IMR-90 (cell line): ENCODE data around the gene EYS. TPM values are rescaled to one million over a fixed set of nuclear protein-coding genes. Genes with fewer than 3 reads are reported as not detected.

Experiments used
- ATAC-seq: fragments of 200-7000 bp; cut with Tn5 transposase; 2 replicates; pipeline ENCODE4 v1.9.1; 2020; ENCODE audit warnings: low read depth, mild to moderate bottlenecking, moderate library complexity
- BruUV-seq: library from RNA; stranded (reverse); fragments of 400-500 nt; replicated peaks from 2 replicates; lab custom pipeline; 2021; lab: Mats Ljungman, UMichigan
- CTCF ChIA-PET: fragments of 300-600 bp; formaldehyde crosslinking; extraction: SDS; loops from one replicate; lab custom pipeline; 2021; ENCODE audit warnings: antibody characterized with exemption; lab: Yijun Ruan, JAX
- POLR2A ChIA-PET: fragments of 300-600 bp; sonication (Branson Sonifier 250); formaldehyde crosslinking; loops from one replicate; lab custom pipeline; 2022; ENCODE audit warnings: antibody characterized with exemption; ENCODE audit not compliant: unreplicated experiment; lab: Charles Lee
- DNase-seq: peaks from one replicate; pipeline ENCODE4 v3.0.0; 2013
- H2AFZ ChIP-seq: replicated peaks from 2 replicates; pipeline ENCODE3; 2013; ENCODE audit warnings: low read length, mild to moderate bottlenecking; ENCODE audit not compliant: poor library complexity
- H2AK5ac ChIP-seq: 2 replicates; pipeline ENCODE4 v1.6.1; 2013; ENCODE audit warnings: low read depth, low read length, inconsistent platforms
- H2AK9ac ChIP-seq: replicated peaks from 2 replicates; pipeline ENCODE3; 2013; ENCODE audit warnings: mild to moderate bottlenecking, low read depth, low read length, moderate library complexity; ENCODE audit not compliant: poor library complexity
- H2BK120ac ChIP-seq: 2 replicates; pipeline ENCODE4 v1.6.1; 2013; ENCODE audit warnings: low read depth, low read length, inconsistent platforms
- H2BK15ac ChIP-seq: 3 replicates; pipeline ENCODE4 v1.6.1; 2013; ENCODE audit warnings: low read depth, low read length, inconsistent platforms
- H2BK20ac ChIP-seq: 2 replicates; pipeline ENCODE4 v1.6.1; 2013; ENCODE audit warnings: low read depth, mild to moderate bottlenecking, inconsistent platforms, low read length, moderate library complexity
- H2BK5ac ChIP-seq: 2 replicates; pipeline ENCODE4 v1.6.1; 2013; ENCODE audit warnings: mild to moderate bottlenecking, low read depth, low read length, inconsistent platforms; ENCODE audit not compliant: poor library complexity, severe bottlenecking
- H3K14ac ChIP-seq: replicated peaks from 2 replicates; pipeline ENCODE4 v1.6.1; 2013; ENCODE audit warnings: low read depth, low read length, inconsistent platforms
- H3K18ac ChIP-seq: 2 replicates; pipeline ENCODE4 v1.6.1; 2013; ENCODE audit warnings: low read depth, low read length, control low read depth
- H3K23ac ChIP-seq: 2 replicates; pipeline ENCODE4 v1.6.1; 2013; ENCODE audit warnings: low read depth, low read length, inconsistent platforms
- H3K27ac ChIP-seq: 2 replicates; pipeline ENCODE4 v1.5.1; 2013; ENCODE audit warnings: mild to moderate bottlenecking, control low read depth, low read length; ENCODE audit not compliant: insufficient read depth
- H3K27me3 ChIP-seq: 2 replicates; pipeline ENCODE4 v1.6.1; 2013; ENCODE audit warnings: low read length; ENCODE audit not compliant: control insufficient read depth, insufficient read depth
- H3K36me3 ChIP-seq: 2 replicates; pipeline ENCODE4 v1.6.1; 2013; ENCODE audit warnings: low read length, mixed read lengths; ENCODE audit not compliant: control insufficient read depth, insufficient read depth
- H3K4ac ChIP-seq: 2 replicates; pipeline ENCODE4 v1.6.1; 2013; ENCODE audit warnings: low read depth, low read length, inconsistent platforms
- H3K4me1 ChIP-seq: 2 replicates; pipeline ENCODE4 v1.6.1; 2013; ENCODE audit warnings: low read length, mixed read lengths; ENCODE audit not compliant: control insufficient read depth, insufficient read depth
- H3K4me2 ChIP-seq: 2 replicates; pipeline ENCODE4 v1.6.1; 2013; ENCODE audit warnings: low read depth, mild to moderate bottlenecking, control low read depth, low read length, moderate library complexity
- H3K4me3 ChIP-seq: 2 replicates; pipeline ENCODE4 v1.5.1; 2013; ENCODE audit warnings: low read depth, mild to moderate bottlenecking, control low read depth, low read length, moderate library complexity; ENCODE audit not compliant: insufficient read depth
- H3K56ac ChIP-seq: 2 replicates; pipeline ENCODE4 v1.6.1; 2013; ENCODE audit warnings: low read length, inconsistent platforms; ENCODE audit not compliant: insufficient read depth; ENCODE audit errors: extremely low read depth
- H3K79me1 ChIP-seq, 2 experiments: 2 replicates each; pipeline ENCODE4 v1.6.1; 2013; ENCODE audit warnings: low read length in 2 of 2, inconsistent platforms in 1 of 2, low read depth in 1 of 2
- H3K9ac ChIP-seq: 2 replicates; pipeline ENCODE4 v1.6.1; 2013; ENCODE audit warnings: low read depth, low read length, control low read depth
- H3K9me1 ChIP-seq: 2 replicates; pipeline ENCODE4 v1.6.1; 2013; ENCODE audit warnings: low read length, inconsistent platforms; ENCODE audit not compliant: insufficient read depth
- H3K9me3 ChIP-seq: 2 replicates; pipeline ENCODE4 v1.6.1; 2013; ENCODE audit warnings: low read length; ENCODE audit not compliant: control insufficient read depth, insufficient read depth
- H4K20me1 ChIP-seq: 2 replicates; pipeline ENCODE4 v1.6.1; 2013; ENCODE audit warnings: low read length, inconsistent platforms; ENCODE audit not compliant: insufficient read depth
- H4K5ac ChIP-seq: 2 replicates; pipeline ENCODE4 v1.6.1; 2013; ENCODE audit warnings: mild to moderate bottlenecking, low read depth, low read length, control low read depth
- H4K8ac ChIP-seq, 2 experiments: 2 replicates each; pipeline ENCODE4 v1.6.1; 2013; ENCODE audit warnings: low read depth in 2 of 2, low read length in 2 of 2, control low read depth in 1 of 2, inconsistent platforms in 1 of 2
- H4K91ac ChIP-seq: 2 replicates; pipeline ENCODE4 v1.6.1; 2013; ENCODE audit warnings: low read depth, low read length, inconsistent platforms; ENCODE audit not compliant: insufficient read depth
- BHLHE40 ChIP-seq: fragments of 150-350 bp; IDR thresholded peaks from 2 replicates; pipeline ENCODE4 v1.6.1; 2016; ENCODE audit warnings: mild to moderate bottlenecking, low read depth, low read length
- CEBPB ChIP-seq: IDR thresholded peaks from 2 replicates; pipeline ENCODE4 v1.6.1; 2012; ENCODE audit warnings: low read depth, low read length, improper control_type of control experiment
- CHD1 ChIP-seq: IDR thresholded peaks from 2 replicates; pipeline ENCODE4 v1.6.1; 2012; ENCODE audit warnings: low read depth, low read length, improper control_type of control experiment
- FOS ChIP-seq: fragments of 150-350 bp; IDR thresholded peaks from 2 replicates; pipeline ENCODE4 v1.6.1; 2016; ENCODE audit warnings: low read depth, low read length
- MAFK ChIP-seq: IDR thresholded peaks from 2 replicates; pipeline ENCODE4 v1.6.1; 2012; ENCODE audit warnings: low read depth, low read length, improper control_type of control experiment
- MAZ ChIP-seq: IDR thresholded peaks from 2 replicates; pipeline ENCODE4 v1.6.1; 2012; ENCODE audit warnings: low read depth, mild to moderate bottlenecking, low read length, improper control_type of control experiment, moderate library complexity, borderline replicate concordance
- MXI1 ChIP-seq: IDR thresholded peaks from 2 replicates; pipeline ENCODE4 v1.6.1; 2012; ENCODE audit warnings: low read depth, mild to moderate bottlenecking, low read length, moderate library complexity, borderline replicate concordance
- NFE2L2 ChIP-seq: fragments of 150-350 bp; IDR thresholded peaks from 2 replicates; pipeline ENCODE4 v1.6.1; 2016; ENCODE audit warnings: low read depth, mild to moderate bottlenecking, low read length
- POLR2A ChIP-seq: IDR thresholded peaks from 2 replicates; pipeline ENCODE4 v1.6.1; 2012; ENCODE audit warnings: mild to moderate bottlenecking, low read depth, low read length
- RAD21 ChIP-seq: IDR thresholded peaks from 2 replicates; pipeline ENCODE4 v1.6.1; 2012; ENCODE audit warnings: low read length, improper control_type of control experiment
- RCOR1 ChIP-seq: IDR thresholded peaks from 2 replicates; pipeline ENCODE4 v1.6.1; 2012; ENCODE audit warnings: mild to moderate bottlenecking, low read length, improper control_type of control experiment; ENCODE audit not compliant: insufficient replicate concordance
- RFX5 ChIP-seq: IDR thresholded peaks from 2 replicates; pipeline ENCODE4 v1.8.0; 2012; ENCODE audit warnings: low read depth, mild to moderate bottlenecking, low read length, moderate library complexity
- SMC3 ChIP-seq: fragments of 150-350 bp; IDR thresholded peaks from 2 replicates; pipeline ENCODE4 v1.6.1; 2016; ENCODE audit warnings: low read depth, mild to moderate bottlenecking, antibody characterized with exemption, low read length, moderate library complexity
- WGBS, 2 experiments: methylation state at CpG; one replicate each; pipeline versions ENCODE4 v1.1.5 to v1.1.7; 2013; ENCODE audit warnings: missing lambda C conversion rate in 2 of 2; ENCODE audit not compliant: insufficient read length in 1 of 2; ENCODE audit errors: extremely low coverage in 2 of 2; 5-methylcytosine and 5-hydroxymethylcytosine counted together
- dilution Hi-C: fragments of 300-500 bp; cut with HindIII; formaldehyde crosslinking; loops from one replicate; pipeline ENCODE4 v1.14.3; 2018; ENCODE audit warnings: low sequenced_read_pairs; ENCODE audit not compliant: unreplicated experiment
- in situ Hi-C: fragments of 300-500 bp; cut with MboI; formaldehyde crosslinking; loops from 3 replicates; pipeline ENCODE4 v1.14.3; 2019; ENCODE audit warnings: low sequenced_read_pairs, inconsistent platforms, mixed read lengths
- intact Hi-C: fragments of 100-400 bp; cut with micrococcal nuclease; formaldehyde crosslinking; loops from 2 replicates; pipeline ENCODE4 v1.10.0; 2022
- polyA plus RNA-seq, 3 experiments: library from polyadenylated mRNA; depleted of rRNA; stranded (reverse); fragments of >200 nt; gene quantifications; 2 replicates each; pipeline ENCODE4 v1.2.3, GENCODE V29; 2012; ENCODE audit warnings: low replicate concordance in 1 of 3
- total RNA-seq: library from RNA; depleted of rRNA; stranded (reverse); fragments of >200 nt; gene quantifications from 2 replicates; pipeline ENCODE4 v1.2.3, GENCODE V29; 2012
- TF ChIP-seq, protein P1 (sequence below): conservative IDR thresholded peaks from 2 replicates; pipeline ENCODE4 v1.5.1; 2012; ENCODE audit warnings: mild to moderate bottlenecking, low read depth, low read length, improper control_type of control experiment
- TF ChIP-seq, protein P2 (sequence below): fragments of 150-350 bp; IDR thresholded peaks from 2 replicates; pipeline ENCODE4 v1.6.1; 2016; ENCODE audit warnings: low read depth, mild to moderate bottlenecking, low read length, moderate library complexity, borderline replicate concordance
- TF ChIP-seq, protein P3 (sequence below): fragments of 150-350 bp; IDR thresholded peaks from 2 replicates; pipeline ENCODE4 v1.6.1; 2017; ENCODE audit warnings: mild to moderate bottlenecking, antibody characterized with exemption, low read length, low read depth

EYS gene
- total and polyA plus RNA-seq, 2 of the 4 experiments (the other 2 are of a cell fraction), result under 0.01 TPM; not detected in 1

DNA sequence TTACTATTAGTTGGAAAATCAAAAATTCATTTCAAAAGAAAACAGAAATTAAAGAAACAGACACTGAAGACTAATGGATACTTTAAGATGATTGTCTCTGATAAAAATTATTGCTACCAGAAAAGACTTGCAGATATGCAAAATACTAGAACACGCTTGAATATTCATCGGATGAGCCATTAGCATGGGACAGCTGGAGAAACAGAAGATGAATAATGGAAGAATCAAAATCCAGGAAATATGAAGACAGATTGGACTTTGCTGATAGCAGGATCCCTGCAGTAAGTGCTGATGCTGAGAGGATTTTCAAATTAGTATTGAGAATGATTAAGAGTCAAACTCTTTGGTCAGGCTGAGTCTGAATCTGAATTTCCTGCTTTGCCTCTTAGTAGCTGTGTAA is 169.4 kb downstream of the EYS start:
- H3K23ac ChIP-seq, result no peak overlapping the region
- H3K4me1 ChIP-seq, result no peaks in the 10 kb centered on the region
- H2BK5ac ChIP-seq, result no peak overlapping the region
- dilution Hi-C loops (no loop called here), in situ Hi-C loops (no loop called here), intact Hi-C loops (no loop called here)
- no peak overlapping the region for H3K4ac ChIP-seq
- TF ChIP-seq RCOR1, result no peak
- TF ChIP-seq CHD1, result no peak
- no peak for TF ChIP-seq BHLHE40
- TF ChIP-seq SMC3, result no peak
- TF ChIP-seq POLR2A, result no peak
- TF ChIP-seq MXI1, result no peak
- TF ChIP-seq MAZ, result no peak
- TF ChIP-seq, protein P1, sequence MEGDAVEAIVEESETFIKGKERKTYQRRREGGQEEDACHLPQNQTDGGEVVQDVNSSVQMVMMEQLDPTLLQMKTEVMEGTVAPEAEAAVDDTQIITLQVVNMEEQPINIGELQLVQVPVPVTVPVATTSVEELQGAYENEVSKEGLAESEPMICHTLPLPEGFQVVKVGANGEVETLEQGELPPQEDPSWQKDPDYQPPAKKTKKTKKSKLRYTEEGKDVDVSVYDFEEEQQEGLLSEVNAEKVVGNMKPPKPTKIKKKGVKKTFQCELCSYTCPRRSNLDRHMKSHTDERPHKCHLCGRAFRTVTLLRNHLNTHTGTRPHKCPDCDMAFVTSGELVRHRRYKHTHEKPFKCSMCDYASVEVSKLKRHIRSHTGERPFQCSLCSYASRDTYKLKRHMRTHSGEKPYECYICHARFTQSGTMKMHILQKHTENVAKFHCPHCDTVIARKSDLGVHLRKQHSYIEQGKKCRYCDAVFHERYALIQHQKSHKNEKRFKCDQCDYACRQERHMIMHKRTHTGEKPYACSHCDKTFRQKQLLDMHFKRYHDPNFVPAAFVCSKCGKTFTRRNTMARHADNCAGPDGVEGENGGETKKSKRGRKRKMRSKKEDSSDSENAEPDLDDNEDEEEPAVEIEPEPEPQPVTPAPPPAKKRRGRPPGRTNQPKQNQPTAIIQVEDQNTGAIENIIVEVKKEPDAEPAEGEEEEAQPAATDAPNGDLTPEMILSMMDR, result no peak
- no peak for TF ChIP-seq RFX5
- no peak for TF ChIP-seq CEBPB
- no peak for TF ChIP-seq MAFK
- TF ChIP-seq FOS, result no peak
- TF ChIP-seq, protein P2, sequence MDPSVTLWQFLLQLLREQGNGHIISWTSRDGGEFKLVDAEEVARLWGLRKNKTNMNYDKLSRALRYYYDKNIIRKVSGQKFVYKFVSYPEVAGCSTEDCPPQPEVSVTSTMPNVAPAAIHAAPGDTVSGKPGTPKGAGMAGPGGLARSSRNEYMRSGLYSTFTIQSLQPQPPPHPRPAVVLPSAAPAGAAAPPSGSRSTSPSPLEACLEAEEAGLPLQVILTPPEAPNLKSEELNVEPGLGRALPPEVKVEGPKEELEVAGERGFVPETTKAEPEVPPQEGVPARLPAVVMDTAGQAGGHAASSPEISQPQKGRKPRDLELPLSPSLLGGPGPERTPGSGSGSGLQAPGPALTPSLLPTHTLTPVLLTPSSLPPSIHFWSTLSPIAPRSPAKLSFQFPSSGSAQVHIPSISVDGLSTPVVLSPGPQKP, result no peak
- TF ChIP-seq, protein P3, sequence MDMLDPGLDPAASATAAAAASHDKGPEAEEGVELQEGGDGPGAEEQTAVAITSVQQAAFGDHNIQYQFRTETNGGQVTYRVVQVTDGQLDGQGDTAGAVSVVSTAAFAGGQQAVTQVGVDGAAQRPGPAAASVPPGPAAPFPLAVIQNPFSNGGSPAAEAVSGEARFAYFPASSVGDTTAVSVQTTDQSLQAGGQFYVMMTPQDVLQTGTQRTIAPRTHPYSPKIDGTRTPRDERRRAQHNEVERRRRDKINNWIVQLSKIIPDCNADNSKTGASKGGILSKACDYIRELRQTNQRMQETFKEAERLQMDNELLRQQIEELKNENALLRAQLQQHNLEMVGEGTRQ, result no peak
- no peak for TF ChIP-seq RAD21
- TF ChIP-seq NFE2L2, result no peak
- no peaks in the 10 kb centered on the region for H3K9me1 ChIP-seq
- H3K9ac ChIP-seq, result no peak overlapping the region
- H3K27ac ChIP-seq, result no peak overlapping the region
- H4K91ac ChIP-seq, result no peak overlapping the region
- H2AFZ ChIP-seq, result no peak overlapping the region
- no peak overlapping the region for H4K5ac ChIP-seq
- H3K9me3 ChIP-seq, result no peaks in the 10 kb centered on the region; the same call in 1 of the 2 replicates
- no peak for DNase-seq
- H3K56ac ChIP-seq, result no peak overlapping the region
- no peaks in the 10 kb centered on the region for H3K79me1 ChIP-seq
- no peak overlapping the region for H2BK15ac ChIP-seq
- H3K18ac ChIP-seq, result no peak overlapping the region
- no peak overlapping the region for H3K4me2 ChIP-seq
- H3K14ac ChIP-seq, result no peak overlapping the region
- no TSS peak for BruUV-seq
- CTCF ChIA-PET, result no interaction called here
- no peak overlapping the region for H2BK120ac ChIP-seq
- no peak overlapping the region for H2AK9ac ChIP-seq
- H2AK5ac ChIP-seq, result no peak overlapping the region
- H2BK20ac ChIP-seq, result no peak overlapping the region
- 66% methylated on average over 2 of the region's 2 CpGs; no CpG with 5 or more reads in 1 of the 2 experiments for WGBS, 2 experiments
- H3K4me3 ChIP-seq, result no peak overlapping the region
- no peaks in the 10 kb centered on the region for H3K27me3 ChIP-seq
- no peaks in the 10 kb centered on the region for H3K36me3 ChIP-seq
- ATAC-seq, result no peak
- no peak overlapping the region for H4K8ac ChIP-seq
- POLR2A ChIA-PET, result no interaction called here
- no peaks in the 10 kb centered on the region for H4K20me1 ChIP-seq
